KMS-11 (cell line): ENCODE measurements around the gene UBQLNL.

Experiments used
- H2AFZ ChIP-seq: fragments of 200-600 bp; sonication (generic); 2 replicates; pipeline ENCODE4 v1.6.1; 2016; ENCODE audit warnings: antibody characterized with exemption, mixed run types, low read depth
- H3K27ac ChIP-seq: fragments of 200-600 bp; sonication (generic); 2 replicates; pipeline ENCODE4 v1.6.1; 2016; ENCODE audit warnings: mild to moderate bottlenecking, mixed run types
- H3K27me3 ChIP-seq: fragments of 200-600 bp; sonication (generic); 2 replicates; pipeline ENCODE4 v1.6.1; 2017; ENCODE audit warnings: mild to moderate bottlenecking, low read depth, mixed run types, moderate library complexity; ENCODE audit not compliant: insufficient read depth
- H3K36me3 ChIP-seq: fragments of 200-600 bp; sonication (generic); 2 replicates; pipeline ENCODE4 v1.6.1; 2017; ENCODE audit warnings: mild to moderate bottlenecking, mixed run types; ENCODE audit not compliant: insufficient read depth
- H3K4me1 ChIP-seq: fragments of 200-600 bp; sonication (generic); 2 replicates; pipeline ENCODE4 v1.6.1; 2016; ENCODE audit warnings: mild to moderate bottlenecking, low read depth, mixed run types; ENCODE audit not compliant: poor library complexity, severe bottlenecking
- H3K4me2 ChIP-seq: fragments of 200-600 bp; sonication (generic); 2 replicates; pipeline ENCODE4 v1.7.0; 2016; ENCODE audit warnings: mild to moderate bottlenecking, mixed run types
- H3K4me3 ChIP-seq: fragments of 200-600 bp; sonication (generic); IDR thresholded peaks from 2 replicates; pipeline ENCODE4 v1.6.1; 2017; ENCODE audit warnings: low read depth, low read length, mixed read lengths; ENCODE audit not compliant: insufficient read depth
- H3K79me2 ChIP-seq: fragments of 200-600 bp; sonication (generic); 2 replicates; pipeline ENCODE4 v1.6.1; 2016; ENCODE audit warnings: low read depth, mixed run types; ENCODE audit not compliant: insufficient read depth
- H3K9ac ChIP-seq: fragments of 200-600 bp; sonication (generic); 2 replicates; pipeline ENCODE4 v1.6.1; 2016; ENCODE audit warnings: mild to moderate bottlenecking, mixed run types
- H4K20me1 ChIP-seq: fragments of 200-600 bp; sonication (generic); 2 replicates; pipeline ENCODE4 v1.6.1; 2016; ENCODE audit warnings: mild to moderate bottlenecking, mixed run types; ENCODE audit not compliant: insufficient read depth
- TF ChIP-seq, protein P1 (sequence below): fragments of 200-600 bp; sonication (generic); conservative IDR thresholded peaks from 2 replicates; pipeline ENCODE4 v1.6.1; 2017; ENCODE audit warnings: low read depth, mild to moderate bottlenecking, antibody characterized with exemption, low read length, moderate library complexity, mixed read lengths

Gene UBQLNL

DNA sequence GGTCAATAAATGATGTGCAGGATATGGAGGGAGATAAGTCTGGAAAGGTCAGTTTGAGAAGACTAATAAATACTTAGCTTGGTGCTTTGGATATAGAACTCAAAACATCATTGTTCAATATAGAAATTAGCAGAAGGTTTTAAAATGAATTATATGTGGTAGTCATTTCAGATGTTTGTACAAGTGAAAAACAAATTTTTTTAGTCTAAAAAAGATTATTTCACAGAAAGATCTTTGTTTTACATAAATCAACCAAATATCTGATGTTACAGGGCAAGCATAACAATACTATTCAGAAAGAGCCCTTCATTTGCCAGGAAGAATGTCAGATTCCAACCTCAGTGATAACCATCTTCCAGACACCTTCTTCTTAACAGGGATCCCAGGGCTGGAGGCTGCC, 28.1 kb downstream of the UBQLNL start, which contains the start of gene OR52D1:
Gene OR52D1 (plus strand): TSS at position 301 of the 400 bp plus-strand sequence. CDS start 22 bp downstream, at position 323.
- Histone ChIP-seq H3K9ac (no peak within 1 kb of the TSS), H3K27ac (no peak within 1 kb of the TSS), H3K4me3 (no peak within 1 kb of the TSS), H3K4me1 (no peaks in the 10 kb centered on the region), H3K4me2 (no peak within 1 kb of the TSS), H4K20me1 (no peaks in the 10 kb centered on the region), H2AFZ (no peak within 1 kb of the TSS), H3K27me3 (no peaks in the 10 kb centered on the region), H3K79me2 (no peaks in the 10 kb centered on the region), H3K36me3 (no peaks in the 10 kb centered on the region)
- TF ChIP-seq, protein P1, sequence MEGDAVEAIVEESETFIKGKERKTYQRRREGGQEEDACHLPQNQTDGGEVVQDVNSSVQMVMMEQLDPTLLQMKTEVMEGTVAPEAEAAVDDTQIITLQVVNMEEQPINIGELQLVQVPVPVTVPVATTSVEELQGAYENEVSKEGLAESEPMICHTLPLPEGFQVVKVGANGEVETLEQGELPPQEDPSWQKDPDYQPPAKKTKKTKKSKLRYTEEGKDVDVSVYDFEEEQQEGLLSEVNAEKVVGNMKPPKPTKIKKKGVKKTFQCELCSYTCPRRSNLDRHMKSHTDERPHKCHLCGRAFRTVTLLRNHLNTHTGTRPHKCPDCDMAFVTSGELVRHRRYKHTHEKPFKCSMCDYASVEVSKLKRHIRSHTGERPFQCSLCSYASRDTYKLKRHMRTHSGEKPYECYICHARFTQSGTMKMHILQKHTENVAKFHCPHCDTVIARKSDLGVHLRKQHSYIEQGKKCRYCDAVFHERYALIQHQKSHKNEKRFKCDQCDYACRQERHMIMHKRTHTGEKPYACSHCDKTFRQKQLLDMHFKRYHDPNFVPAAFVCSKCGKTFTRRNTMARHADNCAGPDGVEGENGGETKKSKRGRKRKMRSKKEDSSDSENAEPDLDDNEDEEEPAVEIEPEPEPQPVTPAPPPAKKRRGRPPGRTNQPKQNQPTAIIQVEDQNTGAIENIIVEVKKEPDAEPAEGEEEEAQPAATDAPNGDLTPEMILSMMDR: no peak

DNA sequence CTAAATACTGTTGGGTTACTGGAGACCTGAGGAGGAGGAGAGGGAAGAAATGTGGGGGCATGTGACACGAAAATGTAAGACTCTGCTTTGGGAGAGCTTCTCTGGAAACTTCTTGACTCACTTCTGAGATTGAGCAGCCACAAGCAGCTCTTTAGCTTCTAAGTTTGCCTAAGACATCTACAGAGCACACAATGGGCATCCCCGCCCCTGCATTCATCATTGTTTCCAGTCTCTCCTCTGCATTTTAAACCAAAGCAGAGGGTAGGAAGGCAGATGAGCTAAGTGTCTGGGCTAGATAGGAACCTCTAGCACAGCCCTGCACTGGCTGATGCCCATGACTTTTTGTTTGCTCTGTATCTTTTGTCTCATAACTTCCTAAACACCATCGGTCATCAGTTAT, 30.1 kb downstream of the UBQLNL start:
- H4K20me1 ChIP-seq: no peaks in the 10 kb centered on the region
- H3K4me1 ChIP-seq: no peaks in the 10 kb centered on the region
- H3K9ac ChIP-seq: no peak overlapping the region
- no peak overlapping the region for H2AFZ ChIP-seq
- H3K27ac ChIP-seq: no peak overlapping the region
- TF ChIP-seq, protein P1: no peak
- no peaks in the 10 kb centered on the region for H3K27me3 ChIP-seq
- H3K4me2 ChIP-seq: no peak overlapping the region
- no peaks in the 10 kb centered on the region for H3K36me3 ChIP-seq
- H3K79me2 ChIP-seq: no peaks in the 10 kb centered on the region
- no peak overlapping the region for H3K4me3 ChIP-seq

DNA sequence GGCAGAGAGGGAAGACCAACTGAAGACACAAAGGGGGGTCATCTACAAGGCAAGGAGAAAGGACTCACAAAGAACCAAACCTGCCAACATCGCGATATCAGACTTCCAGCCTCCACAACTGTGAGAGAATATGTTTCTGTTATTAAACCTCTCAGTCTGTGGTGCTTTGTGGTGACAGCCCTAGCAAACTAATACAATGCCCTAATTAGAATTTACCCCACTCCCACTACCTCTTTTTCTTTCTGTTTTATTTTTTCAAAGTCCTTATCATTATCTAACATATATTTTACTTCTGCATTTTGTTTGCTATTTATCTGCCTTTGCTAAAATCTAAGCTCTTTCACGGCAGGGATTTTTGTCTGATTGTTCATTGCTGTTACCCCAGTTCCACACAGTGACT, 30.5 kb downstream of the UBQLNL start:
- Histone ChIP-seq H2AFZ (no peak overlapping the region), H3K4me3 (no peak overlapping the region), H3K27me3 (no peaks in the 10 kb centered on the region), H3K4me1 (no peaks in the 10 kb centered on the region), H3K27ac (no peak overlapping the region), H3K36me3 (no peaks in the 10 kb centered on the region), H3K4me2 (no peak overlapping the region), H3K79me2 (no peaks in the 10 kb centered on the region), H4K20me1 (no peaks in the 10 kb centered on the region), H3K9ac (no peak overlapping the region)
- TF ChIP-seq, protein P1: no peak

DNA sequence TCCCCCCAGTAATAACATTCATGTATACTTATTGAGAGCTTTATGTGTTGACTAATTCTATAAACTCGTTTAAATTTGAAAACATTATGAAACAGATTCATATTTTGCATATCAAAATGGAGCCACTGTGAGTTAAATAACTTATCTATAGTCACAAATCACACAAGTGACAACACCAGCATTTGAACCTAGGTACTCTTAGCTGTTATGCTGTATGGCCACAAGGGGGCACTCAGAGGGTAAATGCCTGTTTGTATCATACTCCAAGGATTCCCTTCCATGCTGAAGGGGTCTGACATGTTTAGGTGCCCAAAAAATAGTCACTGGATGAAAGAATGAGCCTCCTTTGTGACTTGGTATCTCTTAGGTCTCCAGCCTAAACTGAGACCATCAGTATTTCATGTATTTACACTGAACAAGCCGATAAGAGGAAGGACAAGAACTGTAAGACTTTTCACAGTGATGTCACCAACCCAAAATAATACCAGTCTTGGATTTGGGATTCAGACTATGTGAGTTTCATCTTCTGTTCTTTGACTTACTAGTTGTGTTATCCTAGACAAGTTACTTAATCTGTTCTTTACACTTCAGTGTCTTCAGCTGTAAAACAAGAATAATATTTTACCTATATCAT, 40.2 kb downstream of the UBQLNL start:
- Histone ChIP-seq H3K4me3 (no peak overlapping the region), H2AFZ (no peak overlapping the region), H3K9ac (no peak overlapping the region), H3K27me3 (no peaks in the 10 kb centered on the region), H3K79me2 (no peaks in the 10 kb centered on the region), H3K27ac (no peak overlapping the region), H4K20me1 (no peaks in the 10 kb centered on the region), H3K4me1 (no peaks in the 10 kb centered on the region), H3K4me2 (no peak overlapping the region), H3K36me3 (no peaks in the 10 kb centered on the region)
- TF ChIP-seq, protein P1: peak; percentile 83
